Tibial nerve (tissue), 4 donors: ENCODE results near the gene SPOCK1.

Experiments used
- EP300 ChIP-seq, 2 donors: sonication (generic); formaldehyde crosslinking; IDR thresholded peaks; one replicate each; pipeline ENCODE4 v1.6.1; 2017; ENCODE audit warnings: antibody characterized with exemption in 2 of 2, mild to moderate bottlenecking in 1 of 2
- POLR2A ChIP-seq, 2 donors: fragments of 450-650 bp; IDR thresholded peaks; one replicate each; pipeline ENCODE4 v1.6.1; 2017; ENCODE audit warnings: antibody characterized with exemption in 2 of 2, mild to moderate bottlenecking in 2 of 2, moderate library complexity in 2 of 2
- TF ChIP-seq, protein P1 (sequence below), 5 experiments: fragments of 200-600 bp in 3 of 5; fragments of 450-650 bp in 2 of 5; sonication (generic) in 3 of 5; IDR thresholded peaks; one replicate each; pipeline ENCODE4 v1.5.1; 2016 to 2019; ENCODE audit warnings: antibody characterized with exemption in 5 of 5, mild to moderate bottlenecking in 3 of 5, moderate library complexity in 2 of 5

GRCh38 chr5:137179203-137179602 lies 319.9 kb downstream of the SPOCK1 start:
- TF ChIP-seq POLR2A (IDR thresholded peaks at IDR 0.05) (no peak), EP300 (IDR thresholded peaks at IDR 0.05) (no peak)
- TF ChIP-seq, protein P1, sequence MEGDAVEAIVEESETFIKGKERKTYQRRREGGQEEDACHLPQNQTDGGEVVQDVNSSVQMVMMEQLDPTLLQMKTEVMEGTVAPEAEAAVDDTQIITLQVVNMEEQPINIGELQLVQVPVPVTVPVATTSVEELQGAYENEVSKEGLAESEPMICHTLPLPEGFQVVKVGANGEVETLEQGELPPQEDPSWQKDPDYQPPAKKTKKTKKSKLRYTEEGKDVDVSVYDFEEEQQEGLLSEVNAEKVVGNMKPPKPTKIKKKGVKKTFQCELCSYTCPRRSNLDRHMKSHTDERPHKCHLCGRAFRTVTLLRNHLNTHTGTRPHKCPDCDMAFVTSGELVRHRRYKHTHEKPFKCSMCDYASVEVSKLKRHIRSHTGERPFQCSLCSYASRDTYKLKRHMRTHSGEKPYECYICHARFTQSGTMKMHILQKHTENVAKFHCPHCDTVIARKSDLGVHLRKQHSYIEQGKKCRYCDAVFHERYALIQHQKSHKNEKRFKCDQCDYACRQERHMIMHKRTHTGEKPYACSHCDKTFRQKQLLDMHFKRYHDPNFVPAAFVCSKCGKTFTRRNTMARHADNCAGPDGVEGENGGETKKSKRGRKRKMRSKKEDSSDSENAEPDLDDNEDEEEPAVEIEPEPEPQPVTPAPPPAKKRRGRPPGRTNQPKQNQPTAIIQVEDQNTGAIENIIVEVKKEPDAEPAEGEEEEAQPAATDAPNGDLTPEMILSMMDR (IDR thresholded peaks at IDR 0.05) = no peak
